Uterus (tissue), 2 donors: ENCODE data around the gene SV2B.

Source experiments
- CTCF ChIP-seq, 4 experiments: fragments of 200-600 bp in 2 of 4; fragments of 450-650 bp in 2 of 4; sonication (generic) in 2 of 4; IDR thresholded peaks; one replicate each; pipeline ENCODE4 v1.5.1; 2016 to 2019; ENCODE audit warnings: antibody characterized with exemption in 4 of 4, mild to moderate bottlenecking in 2 of 4, moderate library complexity in 1 of 4
- POLR2A ChIP-seq, 2 donors: fragments of 450-650 bp; IDR thresholded peaks; one replicate each; pipeline ENCODE4 v1.6.1; 2016; ENCODE audit warnings: antibody characterized with exemption in 2 of 2, mild to moderate bottlenecking in 1 of 2, moderate library complexity in 1 of 2

GRCh38 chr15:91122296-91122695 lies 22.2 kb downstream of the SV2B start:
- TF ChIP-seq CTCF (IDR thresholded peaks at IDR 0.05): no peak
- no peak for TF ChIP-seq POLR2A (IDR thresholded peaks at IDR 0.05)
